Measurements from ENCODE around the gene ALG5. TPM values are rescaled to one million over a fixed set of nuclear protein-coding genes. Genes with fewer than 3 reads are reported as not detected.

The ALG5 gene
- polyA plus RNA-seq, 2 of the 4 experiments (the other 2 are of a cell fraction), result 34.4 to 69.0 TPM

DNA sequence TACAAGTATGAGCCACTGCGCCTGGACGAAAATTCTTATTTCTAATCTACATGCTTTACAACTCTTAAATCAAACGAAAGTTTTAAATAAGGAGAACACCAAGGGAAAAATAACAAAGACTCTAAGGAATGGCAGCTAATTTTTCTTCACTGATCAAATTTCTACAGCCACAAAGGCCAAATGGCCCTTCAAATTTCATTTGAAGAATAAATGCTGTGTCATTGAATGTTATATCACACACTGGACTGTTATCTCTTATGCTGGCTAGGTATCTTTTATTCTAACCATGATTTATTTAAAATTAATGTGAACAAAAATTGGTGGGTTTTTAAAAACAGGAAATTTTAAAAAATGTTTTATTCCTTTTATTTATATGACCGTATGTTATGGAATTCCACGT, 93.2 kb downstream of the ALG5 start:
- H3K4me2 ChIP-seq, result no peak overlapping the region
- TF ChIP-seq JUN (IDR thresholded peaks at IDR 0.05) (no peak), FOSL2 (IDR thresholded peaks at IDR 0.05) (no peak), FOSL2 (CRISPR knock-in tag; IDR thresholded peaks at IDR 0.05) (no peak), POLR2AphosphoS2 (conservative IDR thresholded peaks at IDR 0.05; ENCODE audit: low read length) (no peak), ZC3H11A (IDR thresholded peaks at IDR 0.05) (no peak), CBX2 (IDR thresholded peaks at IDR 0.05; ENCODE audit: borderline replicate concordance, low read depth) (no peak), HEYL (CRISPR knock-in tag; IDR thresholded peaks at IDR 0.05) (no peak), HOXB13 (CRISPR knock-in tag; IDR thresholded peaks at IDR 0.05; ENCODE audit: low read depth) (no peak), HOXA7 (CRISPR knock-in tag; IDR thresholded peaks at IDR 0.05) (no peak), RARB (CRISPR knock-in tag; IDR thresholded peaks at IDR 0.05) (no peak), CBX8 (IDR thresholded peaks at IDR 0.05) (no peak), PHF8 (IDR thresholded peaks at IDR 0.05; ENCODE audit: borderline replicate concordance, low read depth) (no peak), HOXB5 (CRISPR knock-in tag; IDR thresholded peaks at IDR 0.05) (no peak), MAFK (IDR thresholded peaks at IDR 0.05; ENCODE audit: partially characterized antibody) (no peak), RAD21 (conservative IDR thresholded peaks at IDR 0.05 in 1 of 2, IDR thresholded peaks at IDR 0.05 in 1 of 2) (no peak)
- TF ChIP-seq, protein P1, sequence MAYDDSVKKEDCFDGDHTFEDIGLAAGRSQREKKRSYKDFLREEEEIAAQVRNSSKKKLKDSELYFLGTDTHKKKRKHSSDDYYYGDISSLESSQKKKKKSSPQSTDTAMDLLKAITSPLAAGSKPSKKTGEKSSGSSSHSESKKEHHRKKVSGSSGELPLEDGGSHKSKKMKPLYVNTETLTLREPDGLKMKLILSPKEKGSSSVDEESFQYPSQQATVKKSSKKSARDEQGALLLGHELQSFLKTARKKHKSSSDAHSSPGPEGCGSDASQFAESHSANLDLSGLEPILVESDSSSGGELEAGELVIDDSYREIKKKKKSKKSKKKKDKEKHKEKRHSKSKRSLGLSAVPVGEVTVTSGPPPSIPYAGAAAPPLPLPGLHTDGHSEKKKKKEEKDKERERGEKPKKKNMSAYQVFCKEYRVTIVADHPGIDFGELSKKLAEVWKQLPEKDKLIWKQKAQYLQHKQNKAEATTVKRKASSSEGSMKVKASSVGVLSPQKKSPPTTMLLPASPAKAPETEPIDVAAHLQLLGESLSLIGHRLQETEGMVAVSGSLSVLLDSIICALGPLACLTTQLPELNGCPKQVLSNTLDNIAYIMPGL (CRISPR knock-in tag; IDR thresholded peaks at IDR 0.05; ENCODE audit: borderline replicate concordance), result no peak
- TF ChIP-seq, protein P2, sequence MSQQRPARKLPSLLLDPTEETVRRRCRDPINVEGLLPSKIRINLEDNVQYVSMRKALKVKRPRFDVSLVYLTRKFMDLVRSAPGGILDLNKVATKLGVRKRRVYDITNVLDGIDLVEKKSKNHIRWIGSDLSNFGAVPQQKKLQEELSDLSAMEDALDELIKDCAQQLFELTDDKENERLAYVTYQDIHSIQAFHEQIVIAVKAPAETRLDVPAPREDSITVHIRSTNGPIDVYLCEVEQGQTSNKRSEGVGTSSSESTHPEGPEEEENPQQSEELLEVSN (IDR thresholded peaks at IDR 0.05; ENCODE audit: borderline replicate concordance, low read depth), result no peak
- TF ChIP-seq, protein P3, sequence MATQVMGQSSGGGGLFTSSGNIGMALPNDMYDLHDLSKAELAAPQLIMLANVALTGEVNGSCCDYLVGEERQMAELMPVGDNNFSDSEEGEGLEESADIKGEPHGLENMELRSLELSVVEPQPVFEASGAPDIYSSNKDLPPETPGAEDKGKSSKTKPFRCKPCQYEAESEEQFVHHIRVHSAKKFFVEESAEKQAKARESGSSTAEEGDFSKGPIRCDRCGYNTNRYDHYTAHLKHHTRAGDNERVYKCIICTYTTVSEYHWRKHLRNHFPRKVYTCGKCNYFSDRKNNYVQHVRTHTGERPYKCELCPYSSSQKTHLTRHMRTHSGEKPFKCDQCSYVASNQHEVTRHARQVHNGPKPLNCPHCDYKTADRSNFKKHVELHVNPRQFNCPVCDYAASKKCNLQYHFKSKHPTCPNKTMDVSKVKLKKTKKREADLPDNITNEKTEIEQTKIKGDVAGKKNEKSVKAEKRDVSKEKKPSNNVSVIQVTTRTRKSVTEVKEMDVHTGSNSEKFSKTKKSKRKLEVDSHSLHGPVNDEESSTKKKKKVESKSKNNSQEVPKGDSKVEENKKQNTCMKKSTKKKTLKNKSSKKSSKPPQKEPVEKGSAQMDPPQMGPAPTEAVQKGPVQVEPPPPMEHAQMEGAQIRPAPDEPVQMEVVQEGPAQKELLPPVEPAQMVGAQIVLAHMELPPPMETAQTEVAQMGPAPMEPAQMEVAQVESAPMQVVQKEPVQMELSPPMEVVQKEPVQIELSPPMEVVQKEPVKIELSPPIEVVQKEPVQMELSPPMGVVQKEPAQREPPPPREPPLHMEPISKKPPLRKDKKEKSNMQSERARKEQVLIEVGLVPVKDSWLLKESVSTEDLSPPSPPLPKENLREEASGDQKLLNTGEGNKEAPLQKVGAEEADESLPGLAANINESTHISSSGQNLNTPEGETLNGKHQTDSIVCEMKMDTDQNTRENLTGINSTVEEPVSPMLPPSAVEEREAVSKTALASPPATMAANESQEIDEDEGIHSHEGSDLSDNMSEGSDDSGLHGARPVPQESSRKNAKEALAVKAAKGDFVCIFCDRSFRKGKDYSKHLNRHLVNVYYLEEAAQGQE (IDR thresholded peaks at IDR 0.05), result no peak
- DNase-seq (ENCODE audit: low read depth in 1 of 2, low spot score in 1 of 2) (no peak), FAIRE-seq (no peak), ATAC-seq (no peak)
- no peak overlapping the region for H3K4me3 ChIP-seq
- no peaks in the 10 kb centered on the region for H3K9me3 ChIP-seq
- 75% methylated on average over 5 of the region's 5 CpGs for WGBS (ENCODE audit: missing lambda C conversion rate)
- no peaks in the 10 kb centered on the region for H3K4me1 ChIP-seq
- ChIA-PET CTCF (no interaction called here), POLR2A (no interaction called here)
- no peak overlapping the region for H3K27ac ChIP-seq

DNA sequence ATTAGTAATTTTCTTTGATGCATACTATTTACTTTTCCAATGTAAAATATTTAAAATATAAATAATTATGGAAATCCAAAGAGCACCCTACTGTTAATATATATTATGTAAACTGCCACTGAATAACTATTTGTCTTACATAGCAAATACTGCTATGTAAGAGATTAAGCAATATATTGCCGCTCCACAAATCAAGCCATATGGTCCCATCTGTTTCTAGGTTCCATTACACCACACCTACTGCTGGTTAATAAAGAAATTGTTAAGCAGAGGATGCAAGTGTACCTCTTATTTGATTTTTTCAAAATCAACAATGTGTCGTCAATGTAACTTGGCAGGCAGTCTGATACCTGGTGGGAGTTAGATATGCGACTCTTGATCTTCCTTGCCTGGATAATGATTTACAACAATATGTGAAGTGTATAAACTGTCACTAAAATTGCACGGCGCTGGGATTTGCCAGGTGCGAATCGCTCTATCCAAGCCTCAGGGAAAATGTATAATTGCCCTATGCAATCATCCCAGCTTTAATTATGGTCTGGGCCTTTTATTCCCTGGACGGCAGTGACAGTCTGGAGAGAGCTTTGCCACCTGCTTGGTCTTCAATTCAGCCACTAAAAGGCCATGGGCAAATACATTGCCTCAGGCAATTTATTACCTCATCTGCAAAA, 95.1 kb downstream of the ALG5 start:
- Histone ChIP-seq H3K27ac (no peak overlapping the region), H3K4me1 (no peaks in the 10 kb centered on the region), H3K9me3 (no peaks in the 10 kb centered on the region; the same call in 2 of the 3 replicates), H3K4me2 (no peak overlapping the region), H3K4me3 (no peak overlapping the region)
- DNase-seq (ENCODE audit: low read depth in 1 of 2, low spot score in 1 of 2), result no peak
- no peak for FAIRE-seq
- 52% methylated on average over 8 of the region's 8 CpGs for WGBS (ENCODE audit: missing lambda C conversion rate)
- ChIA-PET CTCF (interaction anchor here (0.6 kb wide), 1 partner anchor 93 kb away, joined by 3 read pairs; no protein-coding TSS in a partner anchor), POLR2A (no interaction called here)
- no peak for ATAC-seq
- TF ChIP-seq, protein P1 (CRISPR knock-in tag; IDR thresholded peaks at IDR 0.05; ENCODE audit: borderline replicate concordance), result no peak
- no peak for TF ChIP-seq GATA3 (IDR thresholded peaks at IDR 0.05; ENCODE audit: borderline replicate concordance)
- TF ChIP-seq, protein P4, sequence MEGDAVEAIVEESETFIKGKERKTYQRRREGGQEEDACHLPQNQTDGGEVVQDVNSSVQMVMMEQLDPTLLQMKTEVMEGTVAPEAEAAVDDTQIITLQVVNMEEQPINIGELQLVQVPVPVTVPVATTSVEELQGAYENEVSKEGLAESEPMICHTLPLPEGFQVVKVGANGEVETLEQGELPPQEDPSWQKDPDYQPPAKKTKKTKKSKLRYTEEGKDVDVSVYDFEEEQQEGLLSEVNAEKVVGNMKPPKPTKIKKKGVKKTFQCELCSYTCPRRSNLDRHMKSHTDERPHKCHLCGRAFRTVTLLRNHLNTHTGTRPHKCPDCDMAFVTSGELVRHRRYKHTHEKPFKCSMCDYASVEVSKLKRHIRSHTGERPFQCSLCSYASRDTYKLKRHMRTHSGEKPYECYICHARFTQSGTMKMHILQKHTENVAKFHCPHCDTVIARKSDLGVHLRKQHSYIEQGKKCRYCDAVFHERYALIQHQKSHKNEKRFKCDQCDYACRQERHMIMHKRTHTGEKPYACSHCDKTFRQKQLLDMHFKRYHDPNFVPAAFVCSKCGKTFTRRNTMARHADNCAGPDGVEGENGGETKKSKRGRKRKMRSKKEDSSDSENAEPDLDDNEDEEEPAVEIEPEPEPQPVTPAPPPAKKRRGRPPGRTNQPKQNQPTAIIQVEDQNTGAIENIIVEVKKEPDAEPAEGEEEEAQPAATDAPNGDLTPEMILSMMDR (IDR thresholded peaks at IDR 0.05), result no peak
- TF ChIP-seq TFCP2L1 (CRISPR knock-in tag; IDR thresholded peaks at IDR 0.05), result no peak
- TF ChIP-seq, protein P5, sequence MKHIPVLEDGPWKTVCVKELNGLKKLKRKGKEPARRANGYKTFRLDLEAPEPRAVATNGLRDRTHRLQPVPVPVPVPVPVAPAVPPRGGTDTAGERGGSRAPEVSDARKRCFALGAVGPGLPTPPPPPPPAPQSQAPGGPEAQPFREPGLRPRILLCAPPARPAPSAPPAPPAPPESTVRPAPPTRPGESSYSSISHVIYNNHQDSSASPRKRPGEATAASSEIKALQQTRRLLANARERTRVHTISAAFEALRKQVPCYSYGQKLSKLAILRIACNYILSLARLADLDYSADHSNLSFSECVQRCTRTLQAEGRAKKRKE (CRISPR knock-in tag; IDR thresholded peaks at IDR 0.05; ENCODE audit: low read depth), result no peak
- TF ChIP-seq KDM1A (IDR thresholded peaks at IDR 0.05; ENCODE audit: low read depth), result no peak
- TF ChIP-seq RNF2 (IDR thresholded peaks at IDR 0.05; ENCODE audit: borderline replicate concordance, low read depth), result no peak
- TF ChIP-seq HOXA7 (CRISPR knock-in tag; IDR thresholded peaks at IDR 0.05), result no peak
- no peak for TF ChIP-seq MAFK (IDR thresholded peaks at IDR 0.05; ENCODE audit: partially characterized antibody)

All from A549 (cell line).